ENCODE results near the gene MLC1.

The MLC1 gene

GRCh38 chr22:50072714-50073538 is 12.3 kb downstream of the MLC1 start:
- CTCF ChIA-PET: interaction anchor here (0.6 to 1.8 kb wide), 4 partner anchors 8 to 337 kb away, joined by 3 to 11 read pairs (median 4); partner anchors contain the start of gene MLC1
- no peak overlapping the region for H3K4me3 ChIP-seq (ENCODE audit: control insufficient read depth in 1 of 7, extremely low read depth in 1 of 7, insufficient read depth in 4 of 7, low read depth in 2 of 7, low read length in 6 of 7)

GRCh38 chr22:50072167-50072555 is 13.1 kb downstream of the MLC1 start:
- Histone ChIP-seq H3K27me3 (replicated peaks in 2 of 5; ENCODE audit: control insufficient read depth in 4 of 5, insufficient read depth in 5 of 5, low read length in 4 of 5) (no peaks in the 10 kb centered on the region), H3K4me3 (ENCODE audit: control insufficient read depth in 1 of 7, extremely low read depth in 1 of 7, insufficient read depth in 4 of 7, low read depth in 2 of 7, low read length in 6 of 7) (no peak overlapping the region), H3K36me3 (ENCODE audit: control insufficient read depth in 4 of 4, insufficient read depth in 4 of 4, low read length in 3 of 4) (peaks cover 7 to 83% (median 60%) of the 10 kb centered on the region in 4 experiments), H3K4me1 (ENCODE audit: control extremely low read depth in 1 of 4, control insufficient read depth in 4 of 4, insufficient read depth in 4 of 4, low read length in 3 of 4) (no peaks in the 10 kb centered on the region), H3K9me3 (ENCODE audit: control extremely low read depth in 1 of 5, control insufficient read depth in 4 of 5, insufficient read depth in 2 of 5, low read depth in 1 of 5, low read length in 4 of 5) (no peaks in the 10 kb centered on the region), H3K27ac (ENCODE audit: insufficient read depth in 1 of 2, low read depth in 1 of 2, low read length in 2 of 2, poor library complexity in 1 of 2, severe bottlenecking in 2 of 2) (no peak overlapping the region)
- WGBS (ENCODE audit: insufficient coverage): 95% methylated on average over 7 of the region's 9 CpGs
- CTCF ChIA-PET: interaction anchor here (0.9 to 1.8 kb wide), 3 partner anchors 9 to 40 kb away, joined by 3 to 11 read pairs (median 5); partner anchors contain the start of gene MLC1
- no peak for DNase-seq
- POLR2A ChIA-PET: no interaction called here

More at GRCh38 chr22:50072714-50073538, 12.3 kb downstream of the MLC1 start:
- H3K36me3 ChIP-seq (ENCODE audit: control insufficient read depth in 4 of 4, insufficient read depth in 4 of 4, low read length in 3 of 4): peaks cover 6 to 82% (median 63%) of the 10 kb centered on the region in 4 experiments
- H3K4me1 ChIP-seq (ENCODE audit: control extremely low read depth in 1 of 4, control insufficient read depth in 4 of 4, insufficient read depth in 4 of 4, low read length in 3 of 4): no peaks in the 10 kb centered on the region
- POLR2A ChIA-PET: no interaction called here
- H3K27ac ChIP-seq (ENCODE audit: insufficient read depth in 1 of 2, low read depth in 1 of 2, low read length in 2 of 2, poor library complexity in 1 of 2, severe bottlenecking in 2 of 2): no peak overlapping the region
- DNase-seq: no peak
- no peaks in the 10 kb centered on the region for H3K27me3 ChIP-seq (replicated peaks in 2 of 5; ENCODE audit: control insufficient read depth in 4 of 5, insufficient read depth in 5 of 5, low read length in 4 of 5)
- H3K9me3 ChIP-seq (ENCODE audit: control extremely low read depth in 1 of 5, control insufficient read depth in 4 of 5, insufficient read depth in 2 of 5, low read depth in 1 of 5, low read length in 4 of 5): no peaks in the 10 kb centered on the region
- 97% methylated on average over 26 of the region's 28 CpGs for WGBS (ENCODE audit: insufficient coverage)

- 94% methylated on average over 11 of the region's 14 CpGs for WGBS (ENCODE audit: insufficient coverage)
- Histone ChIP-seq H3K36me3 (ENCODE audit: control insufficient read depth in 4 of 4, insufficient read depth in 4 of 4, low read length in 3 of 4) (peaks cover 7 to 81% (median 59%) of the 10 kb centered on the region in 4 experiments), H3K27me3 (replicated peaks in 2 of 5; ENCODE audit: control insufficient read depth in 4 of 5, insufficient read depth in 5 of 5, low read length in 4 of 5) (no peaks in the 10 kb centered on the region), H3K27ac (ENCODE audit: insufficient read depth in 1 of 2, low read depth in 1 of 2, low read length in 2 of 2, poor library complexity in 1 of 2, severe bottlenecking in 2 of 2) (no peak overlapping the region), H3K4me1 (ENCODE audit: control extremely low read depth in 1 of 4, control insufficient read depth in 4 of 4, insufficient read depth in 4 of 4, low read length in 3 of 4) (no peaks in the 10 kb centered on the region), H3K4me3 (ENCODE audit: control insufficient read depth in 1 of 7, extremely low read depth in 1 of 7, insufficient read depth in 4 of 7, low read depth in 2 of 7, low read length in 6 of 7) (no peak overlapping the region), H3K9me3 (ENCODE audit: control extremely low read depth in 1 of 5, control insufficient read depth in 4 of 5, insufficient read depth in 2 of 5, low read depth in 1 of 5, low read length in 4 of 5) (no peaks in the 10 kb centered on the region)
- ChIA-PET CTCF (interaction anchor here (1.0 to 1.8 kb wide), 3 partner anchors 10 to 13 kb away, joined by 4 to 11 read pairs (median 5); partner anchors contain the start of gene MLC1), POLR2A (no interaction called here)
- no peak for DNase-seq
These were observed 13.6 kb downstream of the MLC1 start for GRCh38 chr22:50071432-50072166.

GRCh38 chr22:50070366-50070765 is 14.9 kb downstream of the MLC1 start:
- Histone ChIP-seq H3K27ac (ENCODE audit: insufficient read depth in 1 of 2, low read depth in 1 of 2, low read length in 2 of 2, poor library complexity in 1 of 2, severe bottlenecking in 2 of 2) (no peak overlapping the region), H3K4me1 (ENCODE audit: control extremely low read depth in 1 of 4, control insufficient read depth in 4 of 4, insufficient read depth in 4 of 4, low read length in 3 of 4) (no peaks in the 10 kb centered on the region), H3K36me3 (ENCODE audit: control insufficient read depth in 4 of 4, insufficient read depth in 4 of 4, low read length in 3 of 4) (peaks cover 7 to 78% (median 58%) of the 10 kb centered on the region in 4 experiments), H3K4me3 (ENCODE audit: control insufficient read depth in 1 of 7, extremely low read depth in 1 of 7, insufficient read depth in 4 of 7, low read depth in 2 of 7, low read length in 6 of 7) (no peak overlapping the region), H3K9me3 (ENCODE audit: control extremely low read depth in 1 of 5, control insufficient read depth in 4 of 5, insufficient read depth in 2 of 5, low read depth in 1 of 5, low read length in 4 of 5) (no peaks in the 10 kb centered on the region), H3K27me3 (replicated peaks in 2 of 5; ENCODE audit: control insufficient read depth in 4 of 5, insufficient read depth in 5 of 5, low read length in 4 of 5) (no peaks in the 10 kb centered on the region)
- ChIA-PET CTCF (no interaction called here), POLR2A (no interaction called here)
- WGBS (ENCODE audit: insufficient coverage): 96% methylated on average over 3 of the region's 8 CpGs
- DNase-seq: no peak

- H3K9me3 ChIP-seq (ENCODE audit: control extremely low read depth in 1 of 5, control insufficient read depth in 4 of 5, insufficient read depth in 2 of 5, low read depth in 1 of 5, low read length in 4 of 5): no peaks in the 10 kb centered on the region
- H3K27me3 ChIP-seq (replicated peaks in 2 of 5; ENCODE audit: control insufficient read depth in 4 of 5, insufficient read depth in 5 of 5, low read length in 4 of 5): no peaks in the 10 kb centered on the region
- no peak for DNase-seq
- H3K36me3 ChIP-seq (ENCODE audit: control insufficient read depth in 4 of 4, insufficient read depth in 4 of 4, low read length in 3 of 4): peaks cover 4 to 77% (median 56%) of the 10 kb centered on the region in 4 experiments
- POLR2A ChIA-PET: interaction anchor here (0.7 kb wide), 1 partner anchor 81 kb away, joined by 6 read pairs; no protein-coding TSS in a partner anchor
- H3K4me3 ChIP-seq (ENCODE audit: control insufficient read depth in 1 of 7, extremely low read depth in 1 of 7, insufficient read depth in 4 of 7, low read depth in 2 of 7, low read length in 6 of 7): no peak overlapping the region
- 89% methylated on average over 11 of the region's 11 CpGs for WGBS (ENCODE audit: insufficient coverage)
- CTCF ChIA-PET: interaction anchor here (1.1 kb wide), 1 partner anchor 137 kb away, joined by 3 read pairs; no protein-coding TSS in a partner anchor
- peaks cover 0 to 1% (median 0%) of the 10 kb centered on the region in 4 experiments for H3K4me1 ChIP-seq (ENCODE audit: control extremely low read depth in 1 of 4, control insufficient read depth in 4 of 4, insufficient read depth in 4 of 4, low read length in 3 of 4)
- H3K27ac ChIP-seq (ENCODE audit: insufficient read depth in 1 of 2, low read depth in 1 of 2, low read length in 2 of 2, poor library complexity in 1 of 2, severe bottlenecking in 2 of 2): no peak overlapping the region
These were observed 17.1 kb downstream of the MLC1 start for GRCh38 chr22:50068096-50068495.

- POLR2A ChIA-PET: interaction anchor here (0.7 to 1.5 kb wide), 2 partner anchors 19 to 82 kb away, joined by 3 to 6 read pairs; no protein-coding TSS in a partner anchor
- no peaks in the 10 kb centered on the region for H3K27me3 ChIP-seq (replicated peaks in 2 of 5; ENCODE audit: control insufficient read depth in 4 of 5, insufficient read depth in 5 of 5, low read length in 4 of 5)
- H3K36me3 ChIP-seq (ENCODE audit: control insufficient read depth in 4 of 4, insufficient read depth in 4 of 4, low read length in 3 of 4): peaks cover 4 to 74% (median 52%) of the 10 kb centered on the region in 4 experiments
- WGBS (ENCODE audit: insufficient coverage): 90% methylated on average over 2 of the region's 8 CpGs
- no peaks in the 10 kb centered on the region for H3K9me3 ChIP-seq (ENCODE audit: control extremely low read depth in 1 of 5, control insufficient read depth in 4 of 5, insufficient read depth in 2 of 5, low read depth in 1 of 5, low read length in 4 of 5)
- no peak for DNase-seq
- H3K27ac ChIP-seq (ENCODE audit: insufficient read depth in 1 of 2, low read depth in 1 of 2, low read length in 2 of 2, poor library complexity in 1 of 2, severe bottlenecking in 2 of 2): no peak overlapping the region
- CTCF ChIA-PET: interaction anchor here (1.0 to 1.1 kb wide), 2 partner anchors 8 to 136 kb away, joined by 3 read pairs; no protein-coding TSS in a partner anchor
- no peak overlapping the region for H3K4me3 ChIP-seq (ENCODE audit: control insufficient read depth in 1 of 7, extremely low read depth in 1 of 7, insufficient read depth in 4 of 7, low read depth in 2 of 7, low read length in 6 of 7)
- H3K4me1 ChIP-seq (ENCODE audit: control extremely low read depth in 1 of 4, control insufficient read depth in 4 of 4, insufficient read depth in 4 of 4, low read length in 3 of 4): peaks cover 0 to 9% (median 5%) of the 10 kb centered on the region in 4 experiments
These were observed 18.0 kb downstream of the MLC1 start for GRCh38 chr22:50067244-50067643.
